Measurements from ENCODE around the gene FKRP. TPM values are rescaled to one million over a fixed set of nuclear protein-coding genes. Genes with fewer than 3 reads are reported as not detected.
A peak's percentile ranks its signal among the peaks of the same experiment; 100 is the strongest.

Gene FKRP
- total RNA-seq, 1 donor from 2014 or later, result 14.2 TPM

DNA sequence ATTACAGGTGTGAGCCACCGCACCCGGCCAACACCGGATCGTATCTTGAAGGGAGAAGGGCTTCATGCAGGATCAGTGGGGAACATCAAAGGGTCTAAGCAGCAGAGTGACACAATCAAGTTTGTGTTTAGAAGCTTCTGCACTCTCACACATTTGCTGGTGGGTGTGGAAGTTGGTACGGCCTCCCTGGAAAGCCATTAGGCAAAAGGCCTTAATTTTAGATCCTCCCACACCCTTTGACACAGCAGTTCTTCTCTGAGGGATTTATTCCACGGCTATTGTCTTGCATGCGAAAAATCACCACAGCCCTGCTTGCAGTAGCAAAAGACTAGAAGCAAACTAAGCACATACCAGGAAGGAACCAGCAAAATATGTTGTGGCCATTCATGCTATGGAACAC lies 60.8 kb downstream of the FKRP start:
- H3K4me1 ChIP-seq, result no peaks in the 10 kb centered on the region
- intact Hi-C loops (cut with DNase I), result no loop called here
- ATAC-seq, result peak; percentile 83
- no peak overlapping the region for H3K27ac ChIP-seq
- DNase-seq, result no peak
- no peaks in the 10 kb centered on the region for H3K27me3 ChIP-seq
- H3K4me3 ChIP-seq, result no peak overlapping the region
- no peaks in the 10 kb centered on the region for H3K36me3 ChIP-seq
- TF ChIP-seq, protein P1, sequence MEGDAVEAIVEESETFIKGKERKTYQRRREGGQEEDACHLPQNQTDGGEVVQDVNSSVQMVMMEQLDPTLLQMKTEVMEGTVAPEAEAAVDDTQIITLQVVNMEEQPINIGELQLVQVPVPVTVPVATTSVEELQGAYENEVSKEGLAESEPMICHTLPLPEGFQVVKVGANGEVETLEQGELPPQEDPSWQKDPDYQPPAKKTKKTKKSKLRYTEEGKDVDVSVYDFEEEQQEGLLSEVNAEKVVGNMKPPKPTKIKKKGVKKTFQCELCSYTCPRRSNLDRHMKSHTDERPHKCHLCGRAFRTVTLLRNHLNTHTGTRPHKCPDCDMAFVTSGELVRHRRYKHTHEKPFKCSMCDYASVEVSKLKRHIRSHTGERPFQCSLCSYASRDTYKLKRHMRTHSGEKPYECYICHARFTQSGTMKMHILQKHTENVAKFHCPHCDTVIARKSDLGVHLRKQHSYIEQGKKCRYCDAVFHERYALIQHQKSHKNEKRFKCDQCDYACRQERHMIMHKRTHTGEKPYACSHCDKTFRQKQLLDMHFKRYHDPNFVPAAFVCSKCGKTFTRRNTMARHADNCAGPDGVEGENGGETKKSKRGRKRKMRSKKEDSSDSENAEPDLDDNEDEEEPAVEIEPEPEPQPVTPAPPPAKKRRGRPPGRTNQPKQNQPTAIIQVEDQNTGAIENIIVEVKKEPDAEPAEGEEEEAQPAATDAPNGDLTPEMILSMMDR (IDR thresholded peaks at IDR 0.05), result no peak
- no peaks in the 10 kb centered on the region for H3K9me3 ChIP-seq

Small RNA genes lying within 50 kb of the gene (microRNA-seq; reads per million reads assigned to microRNA genes)
- 1.3 reads per million for gene MIR320E (ENCODE audit: borderline microRNAs expressed)

Other genes starting within 250 kb of the FKRP start
- gene CALM3, start 144.7 kb upstream of the FKRP start, total RNA-seq, result 142 TPM
- 12.6 TPM for gene PTGIR, start 121.0 kb upstream of the FKRP start, total RNA-seq
- gene GNG8, start 109.9 kb upstream of the FKRP start, total RNA-seq, result not detected
- 10.0 TPM for gene DACT3, start 84.9 kb upstream of the FKRP start, total RNA-seq
- gene PRKD2, start 28.9 kb upstream of the FKRP start, total RNA-seq, result 58.9 TPM
- gene STRN4, start 393 bp downstream of the FKRP start, total RNA-seq, result 68.5 TPM
- 133 TPM for gene SLC1A5, start 42.5 kb downstream of the FKRP start, total RNA-seq
- 101 TPM for gene AP2S1, start 104.8 kb downstream of the FKRP start, total RNA-seq
- gene ARHGAP35, start 114.9 kb downstream of the FKRP start, total RNA-seq, result 63.8 TPM

Measured in upper lobe of right lung (tissue), 1 donor.